Measurements from ENCODE around the gene SEMA6D. TPM values are rescaled to one million over a fixed set of nuclear protein-coding genes. Genes with fewer than 3 reads are reported as not detected.

SEMA6D gene
- total RNA-seq, 1 experiment from 2014 or later, result 0.65 TPM

DNA sequence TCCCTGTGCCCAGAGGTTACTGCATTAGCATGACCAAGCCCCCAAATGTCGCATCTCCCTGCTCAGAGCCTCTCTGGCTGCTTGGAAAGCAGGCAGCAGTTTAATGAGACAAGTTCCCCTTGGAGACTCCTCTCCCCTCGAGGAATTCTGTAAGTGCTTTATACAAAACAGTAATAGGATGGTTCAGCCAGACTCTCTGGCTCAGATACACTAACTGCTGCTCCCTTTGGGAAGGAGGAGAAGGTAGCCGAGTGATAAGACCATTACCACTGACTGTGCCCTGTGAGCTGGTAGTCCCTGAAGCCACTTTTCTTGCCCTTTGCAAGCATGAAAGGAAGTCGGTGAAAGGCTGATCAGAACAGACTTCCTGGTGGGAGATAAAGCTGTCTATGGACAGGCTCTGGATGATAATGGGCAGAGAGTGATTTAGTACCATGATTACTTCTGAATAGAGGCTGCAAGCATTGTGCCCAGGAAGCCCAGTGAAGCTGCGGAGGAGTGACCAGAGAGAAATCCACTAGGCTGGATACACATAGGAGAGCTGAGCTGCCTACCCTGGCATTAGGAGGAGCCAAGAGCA, 100.8 kb downstream of the SEMA6D start:
- H3K27ac Mint-ChIP-seq (ENCODE audit: low read depth, unreplicated experiment), result no peak overlapping the region
- no peak overlapping the region for H3K4me3 Mint-ChIP-seq (ENCODE audit: unreplicated experiment)
- ChIA-PET POLR2A (interaction anchor here (0.9 to 12.2 kb wide), 5 partner anchors 6 to 100 kb away, joined by 3 to 112 read pairs (median 8); partner anchors contain the start of gene SEMA6D), CTCF (no interaction called here)
- H3K9me3 Mint-ChIP-seq (ENCODE audit: unreplicated experiment), result no peaks in the 10 kb centered on the region
- DNase-seq (ENCODE audit: unreplicated experiment), result no peak
- intact Hi-C loops (cut with micrococcal nuclease), result no loop called here
- H3K36me3 Mint-ChIP-seq (ENCODE audit: insufficient read depth, unreplicated experiment), result no peaks in the 10 kb centered on the region
- no TSS peak for BruUV-seq (replicated peaks)
- no peaks in the 10 kb centered on the region for H3K27me3 Mint-ChIP-seq (ENCODE audit: insufficient read depth, unreplicated experiment)
- peaks cover 31% of the 10 kb centered on the region for H3K4me1 Mint-ChIP-seq (ENCODE audit: insufficient read depth, unreplicated experiment)
- TF ChIP-seq, protein P1, sequence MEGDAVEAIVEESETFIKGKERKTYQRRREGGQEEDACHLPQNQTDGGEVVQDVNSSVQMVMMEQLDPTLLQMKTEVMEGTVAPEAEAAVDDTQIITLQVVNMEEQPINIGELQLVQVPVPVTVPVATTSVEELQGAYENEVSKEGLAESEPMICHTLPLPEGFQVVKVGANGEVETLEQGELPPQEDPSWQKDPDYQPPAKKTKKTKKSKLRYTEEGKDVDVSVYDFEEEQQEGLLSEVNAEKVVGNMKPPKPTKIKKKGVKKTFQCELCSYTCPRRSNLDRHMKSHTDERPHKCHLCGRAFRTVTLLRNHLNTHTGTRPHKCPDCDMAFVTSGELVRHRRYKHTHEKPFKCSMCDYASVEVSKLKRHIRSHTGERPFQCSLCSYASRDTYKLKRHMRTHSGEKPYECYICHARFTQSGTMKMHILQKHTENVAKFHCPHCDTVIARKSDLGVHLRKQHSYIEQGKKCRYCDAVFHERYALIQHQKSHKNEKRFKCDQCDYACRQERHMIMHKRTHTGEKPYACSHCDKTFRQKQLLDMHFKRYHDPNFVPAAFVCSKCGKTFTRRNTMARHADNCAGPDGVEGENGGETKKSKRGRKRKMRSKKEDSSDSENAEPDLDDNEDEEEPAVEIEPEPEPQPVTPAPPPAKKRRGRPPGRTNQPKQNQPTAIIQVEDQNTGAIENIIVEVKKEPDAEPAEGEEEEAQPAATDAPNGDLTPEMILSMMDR (IDR thresholded peaks at IDR 0.05; ENCODE audit: unreplicated experiment), result no peak

DNA sequence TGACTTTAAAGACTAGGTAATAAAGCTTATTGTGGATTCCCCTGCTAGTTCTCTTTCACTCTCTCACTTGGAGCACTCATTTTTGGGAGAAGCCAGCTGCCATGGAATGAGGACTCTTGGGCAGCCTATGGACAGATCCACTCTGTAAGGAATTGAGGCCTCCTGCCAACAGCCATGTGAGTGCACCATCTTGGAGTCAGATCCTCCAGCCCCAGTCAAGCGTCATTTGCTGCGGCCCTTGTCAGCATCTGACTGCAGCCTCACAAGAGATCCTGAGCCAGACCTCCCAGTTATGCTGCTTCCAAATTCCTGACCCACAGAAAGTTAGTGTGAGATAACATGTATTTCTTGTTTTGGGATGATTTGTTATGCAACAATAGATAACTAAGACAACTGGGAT, 101.9 kb downstream of the SEMA6D start:
- Mint-ChIP-seq H3K27me3 (ENCODE audit: insufficient read depth, unreplicated experiment) (no peaks in the 10 kb centered on the region), H3K9me3 (ENCODE audit: unreplicated experiment) (no peaks in the 10 kb centered on the region), H3K36me3 (ENCODE audit: insufficient read depth, unreplicated experiment) (no peaks in the 10 kb centered on the region), H3K4me3 (ENCODE audit: unreplicated experiment) (no peak overlapping the region), H3K4me1 (ENCODE audit: insufficient read depth, unreplicated experiment) (peaks cover 24% of the 10 kb centered on the region), H3K27ac (ENCODE audit: low read depth, unreplicated experiment) (no peak overlapping the region)
- no TSS peak for BruUV-seq (replicated peaks)
- POLR2A ChIA-PET, result interaction anchor here (0.6 to 12.2 kb wide), 13 partner anchors 8 to 102 kb away, joined by 3 to 112 read pairs (median 7); partner anchors contain the start of gene SEMA6D
- intact Hi-C loops (cut with micrococcal nuclease), result no loop called here
- no peak for DNase-seq (ENCODE audit: unreplicated experiment)
- CTCF ChIA-PET, result interaction anchor here (0.8 kb wide), 1 partner anchor 107 kb away, joined by 3 read pairs; no protein-coding TSS in a partner anchor
- TF ChIP-seq, protein P1 (IDR thresholded peaks at IDR 0.05; ENCODE audit: unreplicated experiment), result no peak

DNA sequence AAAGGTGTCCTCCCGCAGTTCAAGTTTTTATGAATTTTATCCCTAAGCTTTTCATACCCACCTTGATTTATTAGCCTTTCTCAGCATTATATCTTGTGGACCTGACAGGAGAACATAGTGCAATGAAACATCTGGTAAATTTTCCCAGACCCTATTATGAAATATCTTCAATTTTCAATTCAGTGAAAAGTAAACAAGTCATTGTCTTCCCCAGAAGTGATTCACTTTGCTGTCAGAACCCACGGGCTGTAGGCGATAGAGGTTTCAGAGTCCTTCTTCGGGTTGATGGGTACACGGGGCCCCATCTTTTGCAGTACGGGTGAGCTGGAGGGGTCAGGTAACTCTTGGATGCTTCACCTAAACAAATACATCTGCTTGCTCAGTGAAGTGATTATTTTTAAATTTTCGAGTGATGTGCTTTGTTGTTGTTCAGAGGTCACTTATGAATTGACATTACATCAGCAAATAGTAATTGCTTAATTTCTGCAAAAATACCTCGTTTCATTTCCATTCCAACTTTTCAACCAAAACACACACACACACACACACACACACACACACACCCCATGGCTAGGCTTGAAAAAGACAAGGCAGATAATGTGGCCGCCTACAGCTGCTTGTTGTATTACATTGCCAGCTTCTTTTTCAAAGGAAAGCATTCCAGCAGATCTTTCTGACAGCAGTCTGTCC, 102.9 kb downstream of the SEMA6D start:
- DNase-seq (ENCODE audit: unreplicated experiment), result peak; percentile 82
- TF ChIP-seq, protein P1 (IDR thresholded peaks at IDR 0.05; ENCODE audit: unreplicated experiment), result no peak
- Mint-ChIP-seq H3K4me1 (ENCODE audit: insufficient read depth, unreplicated experiment) (peaks cover 27% of the 10 kb centered on the region), H3K36me3 (ENCODE audit: insufficient read depth, unreplicated experiment) (no peaks in the 10 kb centered on the region), H3K9me3 (ENCODE audit: unreplicated experiment) (no peaks in the 10 kb centered on the region), H3K27ac (ENCODE audit: low read depth, unreplicated experiment) (peak overlapping the region; percentile 53), H3K27me3 (ENCODE audit: insufficient read depth, unreplicated experiment) (no peaks in the 10 kb centered on the region), H3K4me3 (ENCODE audit: unreplicated experiment) (peak overlapping the region; percentile 57)
- BruUV-seq (replicated peaks), result no TSS peak
- POLR2A ChIA-PET, result interaction anchor here (0.8 to 12.2 kb wide), 34 partner anchors 9 to 624 kb away, joined by 3 to 112 read pairs (median 4); partner anchors contain the start of gene SEMA6D
- intact Hi-C loops (cut with micrococcal nuclease), result loop anchor here (10.0 kb wide), 1 partner anchor 65 kb away; no protein-coding TSS in a partner anchor
- CTCF ChIA-PET, result interaction anchor here (0.5 to 1.6 kb wide), 15 partner anchors 9 to 488 kb away, joined by 3 to 7 read pairs (median 3); partner anchors contain the start of gene SEMA6D

DNA sequence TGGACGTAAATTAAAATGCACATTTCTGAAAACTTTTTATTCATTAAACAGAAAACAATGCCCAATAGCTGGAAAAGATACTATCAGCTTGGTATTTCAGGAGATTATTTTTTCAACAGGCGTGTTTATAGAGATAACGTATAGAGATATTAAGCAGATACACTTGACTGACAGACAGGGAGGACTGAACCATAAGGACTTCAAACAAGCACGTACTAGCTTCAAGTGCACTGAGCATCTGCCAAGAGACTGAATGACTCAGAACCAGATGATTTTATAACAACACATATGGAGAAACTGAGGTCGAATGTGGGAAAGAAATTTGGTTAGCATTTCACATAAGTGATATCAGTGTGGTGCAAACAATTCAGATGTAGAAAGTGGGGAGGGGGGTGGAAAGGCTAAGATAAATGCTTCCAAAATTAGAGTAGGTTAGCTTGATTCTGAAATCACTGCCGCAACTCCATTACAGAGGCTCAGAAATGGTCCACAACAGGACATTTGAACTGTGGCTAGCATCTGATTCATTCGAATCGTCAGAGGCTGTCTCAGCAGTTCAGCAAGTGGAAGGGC, 103.5 kb downstream of the SEMA6D start:
- POLR2A ChIA-PET, result interaction anchor here (0.6 to 12.2 kb wide), 34 partner anchors 9 to 624 kb away, joined by 3 to 112 read pairs (median 4); partner anchors contain the start of gene SEMA6D
- CTCF ChIA-PET, result interaction anchor here (0.6 to 1.6 kb wide), 17 partner anchors 9 to 488 kb away, joined by 3 to 7 read pairs (median 3); partner anchors contain the start of gene SEMA6D
- intact Hi-C loops (cut with micrococcal nuclease), result loop anchor here (1.0 to 10.0 kb wide), 2 partner anchors 66 to 104 kb away; partner anchors contain the start of gene SEMA6D
- no TSS peak for BruUV-seq (replicated peaks)
- H3K9me3 Mint-ChIP-seq (ENCODE audit: unreplicated experiment), result no peaks in the 10 kb centered on the region
- peak overlapping the region; percentile 57 for H3K4me3 Mint-ChIP-seq (ENCODE audit: unreplicated experiment)
- H3K4me1 Mint-ChIP-seq (ENCODE audit: insufficient read depth, unreplicated experiment), result peaks cover 27% of the 10 kb centered on the region
- H3K36me3 Mint-ChIP-seq (ENCODE audit: insufficient read depth, unreplicated experiment), result no peaks in the 10 kb centered on the region
- peak overlapping the region; percentile 53 for H3K27ac Mint-ChIP-seq (ENCODE audit: low read depth, unreplicated experiment)
- no peaks in the 10 kb centered on the region for H3K27me3 Mint-ChIP-seq (ENCODE audit: insufficient read depth, unreplicated experiment)
- peak; percentile 87 for DNase-seq (ENCODE audit: unreplicated experiment)
- TF ChIP-seq, protein P1 (IDR thresholded peaks at IDR 0.05; ENCODE audit: unreplicated experiment), result no peak
